HL-60 (cell line): ENCODE data around the gene MAP2.

Source experiments
- DNase-seq, 2 experiments: peaks; one replicate each; pipeline ENCODE4 v3.0.0-alpha.2; 2010 to 2020; ENCODE audit warnings: low read depth in 1 of 2, low spot score in 1 of 2
- H3K27ac ChIP-seq: fragments of 250-450 bp; sonication (Bioruptor Pico); replicated peaks from 2 replicates; pipeline ENCODE4 v1.5.1; 2020; ENCODE audit warnings: mild to moderate bottlenecking, moderate library complexity
- H3K27me3 ChIP-seq: fragments of 250-450 bp; sonication (Bioruptor Pico); 2 replicates; pipeline ENCODE4 v1.5.1; 2021; ENCODE audit warnings: mild to moderate bottlenecking, moderate library complexity; ENCODE audit not compliant: insufficient read depth, poor library complexity, severe bottlenecking
- H3K4me3 ChIP-seq: replicated peaks from 2 replicates; pipeline ENCODE4 v1.5.1; 2011; ENCODE audit warnings: mild to moderate bottlenecking, control low read depth, low read length; ENCODE audit not compliant: insufficient read depth
- CTCF ChIP-seq: IDR thresholded peaks from one replicate; pipeline ENCODE4 v1.5.1; 2011; ENCODE audit warnings: low read length, control low read depth, inconsistent platforms; ENCODE audit not compliant: insufficient read depth
- GABPA ChIP-seq: IDR thresholded peaks from 2 replicates; pipeline ENCODE4 v1.6.1; 2012; ENCODE audit warnings: low read depth
- POLR2AphosphoS5 ChIP-seq: IDR thresholded peaks from 2 replicates; pipeline ENCODE4 v1.6.1; 2012; ENCODE audit warnings: low read depth
- REST ChIP-seq: IDR thresholded peaks from 2 replicates; pipeline ENCODE4 v1.6.1; 2012; ENCODE audit warnings: low read depth; ENCODE audit not compliant: insufficient replicate concordance
- SPI1 ChIP-seq: IDR thresholded peaks from 2 replicates; pipeline ENCODE4 v1.6.1; 2012; ENCODE audit warnings: low read depth, mild to moderate bottlenecking, borderline replicate concordance

MAP2 gene

GRCh38 chr2:209685963-209686362 is 262.1 kb downstream of the MAP2 start:
- no peak for DNase-seq
- no peak overlapping the region for H3K4me3 ChIP-seq
- TF ChIP-seq GABPA: no peak
- peaks cover 3% of the 10 kb centered on the region for H3K27me3 ChIP-seq
- H3K27ac ChIP-seq: no peak overlapping the region

- Histone ChIP-seq H3K27ac (no peak overlapping the region), H3K4me3 (no peak overlapping the region), H3K27me3 (peaks cover 3% of the 10 kb centered on the region)
- no peak for DNase-seq
- TF ChIP-seq GABPA (no peak), SPI1 (no peak), POLR2AphosphoS5 (no peak), CTCF (no peak), REST (no peak)
Measured at GRCh38 chr2:209686448-209686847, 262.6 kb downstream of the MAP2 start.

- H3K27me3 ChIP-seq: peaks cover 3% of the 10 kb centered on the region
- TF ChIP-seq GABPA (no peak), REST (no peak), POLR2AphosphoS5 (no peak), SPI1 (no peak)
- H3K4me3 ChIP-seq: no peak overlapping the region
- no peak overlapping the region for H3K27ac ChIP-seq
- no peak for DNase-seq
Measured at GRCh38 chr2:209687323-209687969, 263.6 kb downstream of the MAP2 start.

GRCh38 chr2:209688385-209688784 is 264.5 kb downstream of the MAP2 start:
- no peak overlapping the region for H3K4me3 ChIP-seq
- no peak for TF ChIP-seq REST
- no peak for TF ChIP-seq GABPA
- TF ChIP-seq POLR2AphosphoS5: no peak
- TF ChIP-seq SPI1: no peak
- TF ChIP-seq CTCF: no peak
- H3K27ac ChIP-seq: no peak overlapping the region
- no peak for DNase-seq
- H3K27me3 ChIP-seq: peaks cover 3% of the 10 kb centered on the region
